Measurements from ENCODE around the gene NOS1AP. TPM values are rescaled to one million over a fixed set of nuclear protein-coding genes. Genes with fewer than 3 reads are reported as not detected.
A peak's percentile ranks its signal among the peaks of the same experiment; 100 is the strongest.

Gene NOS1AP
- total RNA-seq, 3 donors from 2014 or later, result 11.8 to 17.4 (median 14.3) TPM

DNA sequence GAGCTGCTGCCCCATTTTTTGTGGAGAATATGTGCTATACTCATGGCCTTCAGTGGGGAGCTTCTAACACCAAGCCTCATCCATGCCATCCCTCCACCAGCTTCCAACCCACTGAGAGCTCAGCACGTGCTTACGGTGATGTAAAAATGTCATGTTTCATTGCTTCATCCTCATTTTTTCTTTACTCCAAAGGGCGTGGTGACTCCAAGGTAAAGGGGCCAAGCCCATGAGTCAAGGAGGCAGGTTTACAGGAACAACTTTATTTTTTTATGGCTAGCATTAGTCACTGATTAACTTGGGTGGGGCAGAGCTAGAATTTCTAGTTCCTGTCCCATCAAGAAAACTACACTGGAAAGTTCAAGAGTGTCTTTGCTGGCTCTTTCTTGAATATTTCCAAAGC, 311.9 kb downstream of the NOS1AP start, which contains the start of gene C1orf226:
Gene C1orf226, plus strand, starts transcription at position 346 of the 400 bp plus-strand sequence. CDS start 174 bp downstream, outside the sequence.
- Histone ChIP-seq H3K9me3 (no peaks in the 10 kb centered on the region), H3K36me3 (ENCODE audit: low read depth) (no peaks in the 10 kb centered on the region), H3K4me1 (ENCODE audit: low read depth) (peaks cover 34% of the 10 kb centered on the region), H3K4me3 (no peak within 1 kb of the TSS)
- peak in 1 of 3 donors; percentile 75 for DNase-seq
- TF ChIP-seq, protein P1, sequence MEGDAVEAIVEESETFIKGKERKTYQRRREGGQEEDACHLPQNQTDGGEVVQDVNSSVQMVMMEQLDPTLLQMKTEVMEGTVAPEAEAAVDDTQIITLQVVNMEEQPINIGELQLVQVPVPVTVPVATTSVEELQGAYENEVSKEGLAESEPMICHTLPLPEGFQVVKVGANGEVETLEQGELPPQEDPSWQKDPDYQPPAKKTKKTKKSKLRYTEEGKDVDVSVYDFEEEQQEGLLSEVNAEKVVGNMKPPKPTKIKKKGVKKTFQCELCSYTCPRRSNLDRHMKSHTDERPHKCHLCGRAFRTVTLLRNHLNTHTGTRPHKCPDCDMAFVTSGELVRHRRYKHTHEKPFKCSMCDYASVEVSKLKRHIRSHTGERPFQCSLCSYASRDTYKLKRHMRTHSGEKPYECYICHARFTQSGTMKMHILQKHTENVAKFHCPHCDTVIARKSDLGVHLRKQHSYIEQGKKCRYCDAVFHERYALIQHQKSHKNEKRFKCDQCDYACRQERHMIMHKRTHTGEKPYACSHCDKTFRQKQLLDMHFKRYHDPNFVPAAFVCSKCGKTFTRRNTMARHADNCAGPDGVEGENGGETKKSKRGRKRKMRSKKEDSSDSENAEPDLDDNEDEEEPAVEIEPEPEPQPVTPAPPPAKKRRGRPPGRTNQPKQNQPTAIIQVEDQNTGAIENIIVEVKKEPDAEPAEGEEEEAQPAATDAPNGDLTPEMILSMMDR (IDR thresholded peaks at IDR 0.05), result no peak
- peak; percentile 94 for ATAC-seq
- intact Hi-C loops (cut with DNase I, micrococcal nuclease), result loop anchor here in 1 of 2 donors (10.0 kb wide), 1 partner anchor 97 kb away; no protein-coding TSS in a partner anchor

DNA sequence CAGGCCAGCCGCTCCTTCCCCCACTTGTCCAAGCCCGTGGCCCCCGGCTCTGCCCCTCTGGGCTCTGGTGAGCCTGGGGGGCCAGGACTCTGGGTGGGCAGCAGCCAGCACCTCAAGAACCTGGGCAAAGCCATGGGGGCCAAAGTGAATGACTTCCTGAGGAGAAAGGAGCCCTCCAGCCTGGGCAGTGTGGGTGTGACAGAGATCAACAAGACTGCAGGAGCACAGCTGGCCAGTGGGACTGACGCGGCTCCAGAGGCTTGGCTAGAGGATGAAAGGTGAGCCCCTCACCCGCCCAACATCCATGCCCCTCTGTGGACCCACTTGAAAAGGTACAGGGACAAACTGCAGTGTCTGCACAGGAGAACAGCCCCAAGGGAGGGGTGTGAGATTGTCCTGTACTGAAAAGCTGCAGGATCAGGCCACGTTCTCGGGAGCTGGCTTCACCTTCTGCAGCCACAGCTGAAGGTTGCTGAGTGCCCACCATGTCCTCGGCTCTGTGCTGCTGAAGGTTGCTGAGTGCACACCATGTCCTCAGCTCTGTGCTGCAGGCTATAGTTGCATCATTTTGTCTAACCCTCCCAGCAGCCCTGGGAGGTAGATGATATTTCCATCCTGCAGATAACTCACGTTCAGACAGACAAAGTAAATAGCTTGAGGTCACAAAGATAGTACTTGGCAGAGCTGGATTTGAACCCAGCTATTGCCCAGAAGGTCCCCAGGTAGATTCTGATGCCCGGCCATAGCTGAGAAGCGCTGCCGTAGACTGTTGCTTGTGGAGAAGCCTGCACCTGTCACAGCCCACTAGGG, 312.7 kb downstream of the NOS1AP start:
- Histone ChIP-seq H3K4me3 (no peak overlapping the region), H3K4me1 (ENCODE audit: low read depth) (peaks cover 35% of the 10 kb centered on the region), H3K36me3 (ENCODE audit: low read depth) (no peaks in the 10 kb centered on the region), H3K9me3 (no peaks in the 10 kb centered on the region)
- ATAC-seq, result peak; percentile 68
- DNase-seq, result peak in 2 of 3 donors; percentile 56 to 65
- intact Hi-C loops (cut with DNase I, micrococcal nuclease), result loop anchor here in 1 of 2 donors (10.0 kb wide), 1 partner anchor 97 kb away; no protein-coding TSS in a partner anchor
- TF ChIP-seq, protein P1 (IDR thresholded peaks at IDR 0.05), result no peak

DNA sequence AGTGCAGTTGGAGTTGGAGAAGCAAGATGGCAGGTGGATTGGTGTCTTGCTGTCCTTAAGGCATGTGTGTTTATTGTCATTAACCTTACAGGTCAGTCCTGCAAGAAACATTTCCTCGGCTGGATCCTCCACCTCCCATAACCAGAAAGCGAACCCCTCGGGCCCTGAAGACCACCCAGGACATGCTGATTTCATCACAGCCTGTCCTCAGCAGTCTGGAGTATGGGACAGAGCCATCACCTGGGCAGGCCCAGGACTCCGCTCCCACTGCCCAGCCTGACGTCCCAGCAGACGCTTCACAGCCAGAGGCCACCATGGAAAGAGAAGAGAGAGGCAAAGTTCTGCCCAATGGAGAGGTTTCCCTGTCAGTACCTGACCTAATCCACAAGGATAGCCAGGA, 313.6 kb downstream of the NOS1AP start:
- DNase-seq (no peak), ATAC-seq (no peak)
- H3K4me1 ChIP-seq (ENCODE audit: low read depth), result peaks cover 35% of the 10 kb centered on the region
- intact Hi-C loops (cut with DNase I, micrococcal nuclease), result loop anchor here in 1 of 2 donors (10.0 kb wide), 1 partner anchor 98 kb away; no protein-coding TSS in a partner anchor
- no peak overlapping the region for H3K4me3 ChIP-seq
- no peaks in the 10 kb centered on the region for H3K36me3 ChIP-seq (ENCODE audit: low read depth)
- TF ChIP-seq, protein P1 (IDR thresholded peaks at IDR 0.05), result no peak
- H3K9me3 ChIP-seq, result no peaks in the 10 kb centered on the region

DNA sequence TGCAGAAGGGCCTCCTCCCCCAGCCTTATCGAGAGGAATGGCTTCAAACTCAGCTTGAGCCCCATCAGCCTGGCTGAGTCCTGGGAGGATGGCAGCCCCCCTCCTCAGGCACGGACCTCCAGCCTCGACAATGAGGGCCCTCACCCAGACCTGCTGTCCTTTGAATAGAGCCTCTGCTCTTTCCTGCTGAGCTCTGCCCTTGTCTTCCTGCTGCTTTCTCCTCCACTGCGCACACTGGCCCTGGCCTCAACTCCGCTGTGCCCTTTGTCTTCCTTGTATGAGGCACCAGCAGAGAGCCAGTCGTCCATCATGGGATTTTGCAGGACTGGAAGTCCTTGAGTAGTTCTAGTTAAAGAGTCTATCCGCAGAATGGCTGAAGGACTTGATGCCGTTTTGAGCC, 314.0 kb downstream of the NOS1AP start:
- intact Hi-C loops (cut with DNase I, micrococcal nuclease), result loop anchor here in 1 of 2 donors (10.0 kb wide), 1 partner anchor 99 kb away; no protein-coding TSS in a partner anchor
- TF ChIP-seq, protein P1 (IDR thresholded peaks at IDR 0.05), result no peak
- no peaks in the 10 kb centered on the region for H3K36me3 ChIP-seq (ENCODE audit: low read depth)
- ATAC-seq (no peak), DNase-seq (peak in 1 of 3 donors; percentile 5)
- peaks cover 37% of the 10 kb centered on the region for H3K4me1 ChIP-seq (ENCODE audit: low read depth)
- no peaks in the 10 kb centered on the region for H3K9me3 ChIP-seq
- no peak overlapping the region for H3K4me3 ChIP-seq

DNA sequence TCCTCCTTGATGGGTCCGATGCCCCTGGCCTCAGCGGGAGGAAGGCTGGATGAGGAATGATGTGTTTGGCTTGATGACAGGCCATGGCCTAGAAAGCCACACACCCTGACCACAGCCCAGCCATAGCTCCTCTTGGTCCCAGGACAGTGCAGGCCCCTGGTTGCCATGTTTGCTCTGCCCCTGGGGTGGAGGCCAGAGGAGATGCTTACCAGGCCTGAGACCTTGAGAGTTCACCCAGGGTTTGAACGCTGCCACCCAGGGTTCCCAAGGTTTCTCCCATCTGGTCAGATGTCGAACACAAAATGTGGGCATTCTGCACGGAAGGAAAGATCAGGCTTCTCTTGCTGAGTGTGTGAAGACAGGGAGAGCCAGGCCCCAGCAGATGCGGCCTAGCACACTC, 314.6 kb downstream of the NOS1AP start:
- H3K36me3 ChIP-seq (ENCODE audit: low read depth), result no peaks in the 10 kb centered on the region
- DNase-seq, result peak in 1 of 3 donors; percentile 29
- peaks cover 38% of the 10 kb centered on the region for H3K4me1 ChIP-seq (ENCODE audit: low read depth)
- H3K4me3 ChIP-seq, result no peak overlapping the region
- TF ChIP-seq, protein P1 (IDR thresholded peaks at IDR 0.05), result no peak
- intact Hi-C loops (cut with DNase I, micrococcal nuclease), result loop anchor here in 1 of 2 donors (10.0 kb wide), 1 partner anchor 99 kb away; no protein-coding TSS in a partner anchor
- H3K9me3 ChIP-seq, result no peaks in the 10 kb centered on the region
- no peak for ATAC-seq

All from mucosa of descending colon (tissue), 3 donors.